HepG2 (cell line): ENCODE measurements around the gene GADD45A.

ENCODE experiments used
- ARNT ChIP-seq: fragments of 450-650 bp; IDR thresholded peaks from 2 replicates; pipeline ENCODE4 v1.6.1; 2017
- CBX2 ChIP-seq, 2 experiments: fragments of 200-600 bp in 1 of 2; sonication (generic); formaldehyde crosslinking in 1 of 2; IDR thresholded peaks; 2 replicates each; pipeline versions ENCODE4 v1.7.0 to v1.8.1; 2018 to 2022; ENCODE audit warnings: low read depth in 2 of 2, low read length in 1 of 2, mild to moderate bottlenecking in 1 of 2, missing genetic modification reagents in 1 of 2
- CREM ChIP-seq, 2 experiments: sonication (generic) in 1 of 2; formaldehyde crosslinking in 1 of 2; IDR thresholded peaks; 2 replicates each; pipeline versions ENCODE4 v1.4.0 to v1.6.1; 2016 to 2020; ENCODE audit warnings: antibody characterized with exemption in 1 of 2, mild to moderate bottlenecking in 1 of 2, missing genetic modification reagents in 1 of 2
- CTCF ChIP-seq: sonication (generic); formaldehyde crosslinking; IDR thresholded peaks from 2 replicates; pipeline ENCODE4 v1.5.0; 2020; ENCODE audit warnings: mild to moderate bottlenecking, missing genetic modification reagents, moderate library complexity
- ETV5 ChIP-seq: IDR thresholded peaks from 2 replicates; pipeline ENCODE4 v1.6.1; 2018; ENCODE audit warnings: missing biosample characterization, missing genetic modification reagents, inconsistent platforms, borderline replicate concordance
- EZH2 ChIP-seq: conservative IDR thresholded peaks from 2 replicates; pipeline ENCODE4 v1.6.1; 2012; ENCODE audit warnings: mild to moderate bottlenecking, low read depth, low read length, moderate library complexity
- FOXA1 ChIP-seq, 2 experiments: fragments of 450-650 bp in 1 of 2; sonication (generic) in 1 of 2; formaldehyde crosslinking in 1 of 2; IDR thresholded peaks; 2 replicates each; pipeline versions ENCODE4 v1.4.0 to v1.6.1; 2016 to 2020; ENCODE audit warnings: missing genetic modification reagents in 1 of 2
- SRF ChIP-seq: IDR thresholded peaks from 2 replicates; pipeline ENCODE4 v1.6.1; 2011; ENCODE audit warnings: mild to moderate bottlenecking, low read depth, low read length, moderate library complexity
- ZNF326 ChIP-seq: sonication (generic); formaldehyde crosslinking; IDR thresholded peaks from 2 replicates; pipeline ENCODE4 v1.4.0; 2020; ENCODE audit warnings: missing genetic modification reagents, borderline replicate concordance

- TF ChIP-seq SRF (no peak), ETV5 (CRISPR knock-in tag) (no peak), ZNF326 (CRISPR knock-in tag) (no peak), FOXA1 (IDR thresholded peaks at IDR 0.05) (no peak), FOXA1 (CRISPR knock-in tag; IDR thresholded peaks at IDR 0.05) (no peak), ARNT (no peak), EZH2 (no peak), CTCF (no peak), CBX2 (IDR thresholded peaks at IDR 0.05; ENCODE audit: low read depth, low read length) (no peak), CBX2 (CRISPR knock-in tag; IDR thresholded peaks at IDR 0.05; ENCODE audit: low read depth) (no peak), CREM (IDR thresholded peaks at IDR 0.05) (no peak), CREM (CRISPR knock-in tag; IDR thresholded peaks at IDR 0.05) (no peak)
Observed at GRCh38 chr1:67716800-67717199, 31.8 kb downstream of the GADD45A start.
